Esophagus muscularis mucosa (tissue), 4 donors: Measurements from ENCODE around the gene PCF11. TPM values are rescaled to one million over a fixed set of nuclear protein-coding genes. Genes with fewer than 3 reads are reported as not detected.

Source experiments
- DNase-seq: peaks from one replicate; pipeline ENCODE4 v3.0.0-alpha.2; 2017; ENCODE audit errors: extremely low spot score
- H3K27ac ChIP-seq, 4 donors: fragments of 200-600 bp; sonication (generic); replicated peaks in 1 of 4; 1 replicate in 3 of 4; 2 replicates in 1 of 4; pipeline ENCODE4 v1.5.1; 2016 to 2019; ENCODE audit warnings: mild to moderate bottlenecking in 1 of 4
- H3K27me3 ChIP-seq, 4 donors: fragments of 200-600 bp; sonication (generic); one replicate each; pipeline versions ENCODE4 v1.5.1 to v1.6.0; 2016 to 2019
- H3K36me3 ChIP-seq, 4 donors: fragments of 200-600 bp; sonication (generic); one replicate each; pipeline ENCODE4 v1.5.1; 2016 to 2019
- H3K4me1 ChIP-seq, 4 donors: fragments of 200-600 bp; sonication (generic); one replicate each; pipeline ENCODE4 v1.5.1; 2016 to 2019
- H3K4me3 ChIP-seq, 4 donors: fragments of 200-600 bp; sonication (generic); 1 replicate in 2 of 4; 2 replicates in 2 of 4; pipeline ENCODE4 v1.5.1; 2016 to 2019; ENCODE audit warnings: mild to moderate bottlenecking in 4 of 4, moderate library complexity in 1 of 4
- H3K9me3 ChIP-seq, 4 donors: fragments of 200-600 bp; sonication (generic); 1 replicate in 3 of 4; 2 replicates in 1 of 4; pipeline ENCODE4 v1.5.1; 2016 to 2019
- CTCF ChIP-seq, 3 experiments: fragments of 200-600 bp in 2 of 3; fragments of 450-650 bp in 1 of 3; sonication (generic) in 2 of 3; IDR thresholded peaks; one replicate each; pipeline ENCODE4 v1.5.1; 2017 to 2019; ENCODE audit warnings: antibody characterized with exemption in 3 of 3, mild to moderate bottlenecking in 2 of 3, moderate library complexity in 1 of 3
- EP300 ChIP-seq: sonication (generic); formaldehyde crosslinking; IDR thresholded peaks from one replicate; pipeline ENCODE4 v1.6.1; 2017; ENCODE audit warnings: antibody characterized with exemption
- POLR2A ChIP-seq: fragments of 450-650 bp; IDR thresholded peaks from one replicate; pipeline ENCODE4 v1.6.1; 2017; ENCODE audit warnings: antibody characterized with exemption, moderate library complexity, mild to moderate bottlenecking, low read depth
- POLR2AphosphoS5 ChIP-seq, 2 donors: sonication (generic); formaldehyde crosslinking; IDR thresholded peaks; one replicate each; pipeline ENCODE4 v1.6.1; 2017; ENCODE audit warnings: antibody characterized with exemption in 2 of 2
- WGBS: methylation state at CpG from one replicate; pipeline ENCODE4 v1.1.5; 2018; 5-methylcytosine and 5-hydroxymethylcytosine counted together
- intact Hi-C: fragments of 100-400 bp; cut with DNase I; formaldehyde crosslinking; loops from one replicate; pipeline ENCODE4 v1.15.1; 2023
- total RNA-seq, 4 donors: library from RNA; depleted of rRNA; stranded (reverse); fragments of >200 nt; gene quantifications; one replicate each; pipeline versions ENCODE4 v1.1.0 to v1.2.1, GENCODE V29; 2016

PCF11 gene
- total RNA-seq, 4 donors from 2014 or later = 32.3 to 58.0 (median 41.9) TPM

- intact Hi-C loops = no loop called here
Measured at GRCh38 chr11:83185767-83186166, 28.8 kb downstream of the PCF11 start.

GRCh38 chr11:83187465-83187864 lies 30.5 kb downstream of the PCF11 start:
- TF ChIP-seq POLR2A (no peak), CTCF (IDR thresholded peaks at IDR 0.05) (no peak), EP300 (no peak), POLR2AphosphoS5 (IDR thresholded peaks at IDR 0.05) (no peak)
- Histone ChIP-seq H3K4me3 (no peak overlapping the region), H3K27ac (no peak overlapping the region), H3K4me1 (peaks cover 10 to 18% (median 13%) of the 10 kb centered on the region in 4 donors), H3K27me3 (no peaks in the 10 kb centered on the region), H3K36me3 (peaks cover 40 to 96% (median 86%) of the 10 kb centered on the region in 4 donors), H3K9me3 (no peaks in the 10 kb centered on the region)
- WGBS = 86% methylated on average over 4 of the region's 4 CpGs
- intact Hi-C loops = no loop called here
- no peak for DNase-seq

More at GRCh38 chr11:83185767-83186166, 28.8 kb downstream of the PCF11 start:
- H3K4me1 ChIP-seq = peaks cover 0 to 6% (median 3%) of the 10 kb centered on the region in 4 donors
- TF ChIP-seq POLR2AphosphoS5 (IDR thresholded peaks at IDR 0.05) (no peak), CTCF (IDR thresholded peaks at IDR 0.05) (no peak), POLR2A (no peak), EP300 (no peak)
- H3K9me3 ChIP-seq = no peaks in the 10 kb centered on the region
- peaks cover 44 to 94% (median 86%) of the 10 kb centered on the region in 4 donors for H3K36me3 ChIP-seq
- no peak overlapping the region for H3K27ac ChIP-seq
- H3K4me3 ChIP-seq = no peak overlapping the region
- H3K27me3 ChIP-seq = no peaks in the 10 kb centered on the region
- no peak for DNase-seq
- 84% methylated on average over 1 of the region's 1 CpG for WGBS

- intact Hi-C loops = loop anchor here (5.0 kb wide), 2 partner anchors 34 to 289 kb away; partner anchors contain the start of genes DDIAS, PCF11 and PRCP
- H3K36me3 ChIP-seq = peaks cover 21 to 55% (median 51%) of the 10 kb centered on the region in 4 donors
- no peak overlapping the region for H3K4me3 ChIP-seq
- WGBS = 94% methylated on average over 5 of the region's 5 CpGs
- DNase-seq = no peak
- TF ChIP-seq EP300 (no peak), POLR2AphosphoS5 (IDR thresholded peaks at IDR 0.05) (no peak), CTCF (IDR thresholded peaks at IDR 0.05) (no peak), POLR2A (no peak)
- peaks cover 29 to 40% (median 38%) of the 10 kb centered on the region in 4 donors for H3K4me1 ChIP-seq
- H3K27me3 ChIP-seq = no peaks in the 10 kb centered on the region
- no peaks in the 10 kb centered on the region for H3K9me3 ChIP-seq
- H3K27ac ChIP-seq = peak overlapping the region in 1 of 4 donors; percentile 95
Measured at GRCh38 chr11:83191491-83191890, 34.6 kb downstream of the PCF11 start.

GRCh38 chr11:83191986-83192385 lies 35.1 kb downstream of the PCF11 start:
- no peak for DNase-seq
- peak overlapping the region in 3 of 4 donors; percentile 91 to 95 (median 93) for H3K27ac ChIP-seq
- WGBS = 88% methylated on average over 11 of the region's 11 CpGs
- H3K36me3 ChIP-seq = peaks cover 21 to 51% (median 46%) of the 10 kb centered on the region in 4 donors
- intact Hi-C loops = loop anchor here (5.0 kb wide), 2 partner anchors 35 to 290 kb away; partner anchors contain the start of genes DDIAS, PCF11 and PRCP
- H3K27me3 ChIP-seq = no peaks in the 10 kb centered on the region
- peaks cover 29 to 44% (median 42%) of the 10 kb centered on the region in 4 donors for H3K4me1 ChIP-seq
- H3K9me3 ChIP-seq = no peaks in the 10 kb centered on the region
- H3K4me3 ChIP-seq = peak overlapping the region in 2 of 4 donors; percentile 73 to 86
- no peak for TF ChIP-seq CTCF (IDR thresholded peaks at IDR 0.05)
- TF ChIP-seq EP300 = no peak
- TF ChIP-seq POLR2A = no peak
